HepG2 (cell line): Measurements from ENCODE around the gene SNPH. TPM values are rescaled to one million over a fixed set of nuclear protein-coding genes. Genes with fewer than 3 reads are reported as not detected.

Experiments
- CBX5 ChIP-seq: sonication (generic); formaldehyde crosslinking; IDR thresholded peaks from 2 replicates; pipeline ENCODE4 v1.4.0; 2020; ENCODE audit warnings: missing genetic modification reagents, borderline replicate concordance
- DBP ChIP-seq: sonication (generic); formaldehyde crosslinking; IDR thresholded peaks from 2 replicates; pipeline ENCODE4 v1.4.0; 2020; ENCODE audit warnings: missing genetic modification reagents; ENCODE audit errors: not compliant biosample characterization
- FOXM1 ChIP-seq: sonication (generic); formaldehyde crosslinking; IDR thresholded peaks from 2 replicates; pipeline ENCODE4 v1.5.0; 2020; ENCODE audit warnings: missing genetic modification reagents
- FOXO1 ChIP-seq: sonication (generic); formaldehyde crosslinking; IDR thresholded peaks from 2 replicates; pipeline ENCODE4 v1.4.0; 2020; ENCODE audit warnings: missing genetic modification reagents
- KLF16 ChIP-seq, 2 experiments: sonication (generic) in 1 of 2; formaldehyde crosslinking in 1 of 2; IDR thresholded peaks; 2 replicates each; pipeline versions ENCODE4 v1.6.1 to v1.8.0; 2016 to 2023; ENCODE audit warnings: missing genetic modification reagents in 2 of 2, missing compliant biosample characterization in 1 of 2
- MIER3 ChIP-seq: IDR thresholded peaks from 2 replicates; pipeline ENCODE4 v1.6.1; 2016; ENCODE audit warnings: missing compliant biosample characterization, borderline replicate concordance
- MTF1 ChIP-seq: sonication (generic); formaldehyde crosslinking; IDR thresholded peaks from 2 replicates; pipeline ENCODE4 v1.5.0; 2020; ENCODE audit warnings: missing genetic modification reagents
- PBX3 ChIP-seq: sonication (generic); formaldehyde crosslinking; IDR thresholded peaks from 2 replicates; pipeline ENCODE4 v1.8.1; 2023; ENCODE audit warnings: missing genetic modification reagents, inconsistent platforms, borderline replicate concordance
- PLSCR1 ChIP-seq: sonication (generic); formaldehyde crosslinking; IDR thresholded peaks from 2 replicates; pipeline ENCODE4 v1.5.0; 2020; ENCODE audit warnings: missing genetic modification reagents, mild to moderate bottlenecking, borderline replicate concordance
- POLR2A ChIP-seq, 2 experiments: IDR thresholded peaks; 2 replicates each; pipeline ENCODE4 v1.6.1; 2011; ENCODE audit warnings: low read depth in 2 of 2, low read length in 2 of 2, mild to moderate bottlenecking in 1 of 2, moderate library complexity in 1 of 2; ENCODE audit not compliant: insufficient read depth in 1 of 2
- REPIN1 ChIP-seq: sonication (generic); formaldehyde crosslinking; IDR thresholded peaks from 2 replicates; pipeline ENCODE4 v1.8.0; 2022; ENCODE audit warnings: missing genetic modification reagents, low read depth, mild to moderate bottlenecking, borderline replicate concordance
- SIN3B ChIP-seq: fragments of 150-350 bp; IDR thresholded peaks from 2 replicates; pipeline ENCODE4 v1.6.1; 2014; ENCODE audit warnings: low read length
- SMARCC2 ChIP-seq: fragments of 450-650 bp; IDR thresholded peaks from 2 replicates; pipeline ENCODE4 v1.6.1; 2017; ENCODE audit warnings: antibody characterized with exemption, mild to moderate bottlenecking
- SNAI1 ChIP-seq: sonication (generic); formaldehyde crosslinking; IDR thresholded peaks from 2 replicates; pipeline ENCODE4 v1.5.0; 2020; ENCODE audit warnings: mild to moderate bottlenecking, missing genetic modification reagents, borderline replicate concordance
- SP140L ChIP-seq: sonication (generic); formaldehyde crosslinking; IDR thresholded peaks from 2 replicates; pipeline ENCODE4 v1.4.0; 2020; ENCODE audit warnings: missing genetic modification reagents, borderline replicate concordance
- SP2 ChIP-seq: sonication (generic); formaldehyde crosslinking; IDR thresholded peaks from 2 replicates; pipeline ENCODE4 v1.5.1; 2020; ENCODE audit warnings: mild to moderate bottlenecking, missing genetic modification reagents
- SUZ12 ChIP-seq: fragments of 150-350 bp; IDR thresholded peaks from 2 replicates; pipeline ENCODE4 v1.6.1; 2014; ENCODE audit warnings: low read depth, low read length
- TFDP2 ChIP-seq: sonication (generic); formaldehyde crosslinking; IDR thresholded peaks from 2 replicates; pipeline ENCODE4 v1.4.0; 2020; ENCODE audit warnings: missing genetic modification reagents
- ZC3H4 ChIP-seq: sonication (generic); formaldehyde crosslinking; IDR thresholded peaks from 2 replicates; pipeline ENCODE4 v1.4.0; 2020; ENCODE audit warnings: missing genetic modification reagents, borderline replicate concordance
- ZNF260 ChIP-seq: sonication (generic); formaldehyde crosslinking; IDR thresholded peaks from 2 replicates; pipeline ENCODE4 v1.4.0; 2020; ENCODE audit warnings: missing genetic modification reagents, low read depth, mild to moderate bottlenecking, borderline replicate concordance
- ZNF557 ChIP-seq: sonication (generic); formaldehyde crosslinking; IDR thresholded peaks from 2 replicates; pipeline ENCODE4 v1.4.0; 2020; ENCODE audit warnings: missing genetic modification reagents
- ZXDC ChIP-seq: sonication (generic); formaldehyde crosslinking; IDR thresholded peaks from 2 replicates; pipeline ENCODE4 v1.5.0; 2020; ENCODE audit warnings: mild to moderate bottlenecking, missing genetic modification reagents
- polyA plus RNA-seq, 8 experiments: library from polyadenylated mRNA; depleted of rRNA in 3 of 8; stranded (reverse) in 7 of 8; unstranded in 1 of 8; fragments of >200 nt; fragmentation: Illumina TruSeq in 4 of 8; extraction: Trizol in 4 of 8; gene quantifications; 2 replicates each; pipeline versions ENCODE4 v1.2.1 to v1.2.3, GENCODE V29; 2011 to 2016; ENCODE audit warnings: low read depth in 4 of 8, missing spikeins in 1 of 8, mixed read lengths in 1 of 8; ENCODE audit not compliant: insufficient read depth in 1 of 8
- total RNA-seq, 5 experiments: library from RNA; depleted of rRNA; stranded (reverse); fragments of >200 nt; fragmentation: Illumina TruSeq; extraction: Trizol; gene quantifications; 2 replicates each; pipeline ENCODE4 v1.2.3, GENCODE V29; 2016; ENCODE audit warnings: low read depth in 1 of 5

SNPH gene
- total and polyA plus RNA-seq, 2 of the 13 experiments (the other 11 are each of a cell fraction or from before 2014, with no cell fraction given), result 0.09 TPM; not detected in 1

- no peak for TF ChIP-seq ZNF260 (CRISPR knock-in tag)
- peak; percentile 54; the same call in 1 of the 2 replicates for TF ChIP-seq MIER3 (CRISPR knock-in tag)
- peak; percentile 89 for TF ChIP-seq DBP (CRISPR knock-in tag)
- TF ChIP-seq PLSCR1 (CRISPR knock-in tag), result 0 out of 2 replicates have a peak, but pooled peaks have one; percentile 33
- no peak; the same call in 1 of the 2 replicates for TF ChIP-seq SIN3B
- TF ChIP-seq MTF1 (CRISPR knock-in tag), result no peak; the same call in 1 of the 2 replicates
- peak; percentile 31; the same call in 1 of the 2 replicates for TF ChIP-seq SUZ12
- TF ChIP-seq PBX3 (CRISPR knock-in tag), result peak; percentile 89; the same call in 1 of the 2 replicates
- TF ChIP-seq ZC3H4, result peak; percentile 46; the same call in 1 of the 2 replicates
- TF ChIP-seq ZNF557, result no peak
- no peak for TF ChIP-seq FOXM1 (CRISPR knock-in tag)
- TF ChIP-seq TFDP2 (CRISPR knock-in tag), result peak; percentile 88
- TF ChIP-seq SNAI1 (CRISPR knock-in tag), result no peak
- TF ChIP-seq CBX5 (CRISPR knock-in tag), result peak; percentile 45; the same call in 1 of the 2 replicates
- TF ChIP-seq SMARCC2, result no peak
- TF ChIP-seq ZXDC (CRISPR knock-in tag), result 0 out of 2 replicates have a peak, but pooled peaks have one; percentile 67
- TF ChIP-seq SP2 (CRISPR knock-in tag), result peak; percentile 29; the same call in 1 of the 2 replicates
- TF ChIP-seq POLR2A (IDR thresholded peaks at IDR 0.05; ENCODE audit: insufficient read depth in 1 of 2, low read depth in 2 of 2, low read length in 2 of 2), result peak; percentile 95 to 98
- TF ChIP-seq SP140L, result no peak
- peak; percentile 50 for TF ChIP-seq FOXO1
- TF ChIP-seq REPIN1, result peak; percentile 60; the same call in 1 of the 2 replicates
- TF ChIP-seq KLF16 (CRISPR knock-in tag; IDR thresholded peaks at IDR 0.05), result peak in 1 of 2 experiments; percentile 94; a peak in 2 of 4 replicates
Observed at GRCh38 chr20:1325173-1326030, 59.3 kb downstream of the SNPH start (continued).
